Spleen (tissue), 11 donors: ENCODE results near the gene ARHGEF7. TPM values are rescaled to one million over a fixed set of nuclear protein-coding genes. Genes with fewer than 3 reads are reported as not detected.

Experiments used
- DNase-seq: peaks from one replicate; pipeline ENCODE4 v3.0.0-alpha.2; 2020
- H3K27ac ChIP-seq, 8 donors: fragments of 200-600 bp; sonication (generic) in 7 of 8; 1 replicate in 4 of 8; 2 replicates in 4 of 8; pipeline versions ENCODE4 v1.5.0 to v1.8.0; 2016 to 2021; ENCODE audit warnings: inconsistent platforms in 4 of 8, mild to moderate bottlenecking in 4 of 8, moderate library complexity in 1 of 8
- H3K27me3 ChIP-seq, 7 donors: fragments of 200-600 bp; sonication (generic) in 6 of 7; replicated peaks in 1 of 7; 1 replicate in 4 of 7; 2 replicates in 3 of 7; pipeline versions ENCODE4 v1.5.0 to v1.8.0; 2016 to 2021; ENCODE audit warnings: inconsistent platforms in 3 of 7, mild to moderate bottlenecking in 1 of 7
- H3K36me3 ChIP-seq, 6 donors: fragments of 200-600 bp; sonication (generic) in 5 of 6; 1 replicate in 4 of 6; 2 replicates in 2 of 6; pipeline versions ENCODE4 v1.5.0 to v1.8.0; 2016 to 2021; ENCODE audit warnings: inconsistent platforms in 2 of 6
- H3K4me1 ChIP-seq, 6 donors: fragments of 200-600 bp; sonication (generic) in 5 of 6; 1 replicate in 3 of 6; 2 replicates in 3 of 6; pipeline versions ENCODE4 v1.5.0 to v1.8.0; 2016 to 2021; ENCODE audit warnings: inconsistent platforms in 3 of 6
- H3K4me3 ChIP-seq, 8 donors: fragments of 200-600 bp; sonication (generic) in 7 of 8; 1 replicate in 4 of 8; 2 replicates in 4 of 8; pipeline versions ENCODE4 v1.5.0 to v1.8.0; 2016 to 2021; ENCODE audit warnings: inconsistent platforms in 4 of 8, mild to moderate bottlenecking in 4 of 8, moderate library complexity in 2 of 8
- H3K9me3 ChIP-seq, 8 donors: fragments of 200-600 bp; sonication (generic) in 7 of 8; 1 replicate in 4 of 8; 2 replicates in 4 of 8; pipeline versions ENCODE4 v1.5.0 to v1.8.0; 2016 to 2021; ENCODE audit warnings: inconsistent platforms in 4 of 8
- CTCF ChIP-seq, 11 experiments: fragments of 200-600 bp in 7 of 11; fragments of 450-650 bp in 4 of 11; sonication (generic) in 4 of 11; IDR thresholded peaks in 8 of 11; conservative IDR thresholded peaks in 3 of 11; 1 replicate in 7 of 11; 2 replicates in 4 of 11; pipeline versions ENCODE4 v1.4.0 to v1.8.0; 2016 to 2021; ENCODE audit warnings: antibody characterized with exemption in 11 of 11, inconsistent platforms in 4 of 11, mild to moderate bottlenecking in 1 of 11
- POLR2A ChIP-seq, 3 donors: fragments of 450-650 bp; IDR thresholded peaks; one replicate each; pipeline ENCODE4 v1.5.1; 2017; ENCODE audit warnings: antibody characterized with exemption in 3 of 3, mild to moderate bottlenecking in 1 of 3
- POLR2AphosphoS5 ChIP-seq, 3 donors: sonication (generic); formaldehyde crosslinking; IDR thresholded peaks; one replicate each; pipeline ENCODE4 v1.5.1; 2017; ENCODE audit warnings: antibody characterized with exemption in 3 of 3
- WGBS, 5 donors: extraction: QIAGEN DNeasy Blood & Tissue Kit in 3 of 5; methylation state at CpG; one replicate each; pipeline versions ENCODE4 v1.1.5 to v1.1.7; 2013 to 2018; 5-methylcytosine and 5-hydroxymethylcytosine counted together
- intact Hi-C: fragments of 100-400 bp; cut with DNase I; formaldehyde crosslinking; loops from one replicate; pipeline ENCODE4 v1.15.0; 2023; ENCODE audit warnings: low total_unique reads
- polyA plus RNA-seq, 3 donors: library from polyadenylated mRNA; stranded (reverse); fragments of 200-250 nt; gene quantifications; one replicate each; pipeline ENCODE4 v1.2.1, GENCODE V29; 2013
- total RNA-seq, 7 donors: library from RNA; depleted of rRNA in 3 of 7; stranded (reverse); fragments of >200 nt in 3 of 7; fragmentation: NEBNext Ultra II Directional in 4 of 7; extraction: Animal tissue kit (Norgen Biotek cat#: 25700) in 4 of 7; gene quantifications; one replicate each; pipeline versions ENCODE4 v1.1.0 to v1.2.1, GENCODE V29; 2016 to 2021
- donor health status: healthy with polysubstance abuse.
- donor health status: DM: no; HTN: no; CAD: no; lungs with moderate emphysema.
- donor health status: DM: no; HTN: no; CAD: no.
- donor health status: Bipolar disorder and iron deficiency.
- donor health status: healthy.
- donor health status: DM: no; HTN: no; CAD: no.
- donor health status: DM: yes; HTN: yes; CAD: no.

ARHGEF7 gene
- total and polyA plus RNA-seq, 10 donors: 18.0 to 192 (median 114) TPM

GRCh38 chr13:111210544-111211469 lies 95.7 kb downstream of the ARHGEF7 start:
- TF ChIP-seq POLR2AphosphoS5 (IDR thresholded peaks at IDR 0.05): peak in 1 of 3 donors; percentile 35
- no peak for TF ChIP-seq CTCF (IDR thresholded peaks at IDR 0.05 in 8 of 11, conservative IDR thresholded peaks at IDR 0.05 in 3 of 11)
- DNase-seq: no peak
- Histone ChIP-seq H3K4me1 (peaks cover 25 to 98% (median 78%) of the 10 kb centered on the region in 6 donors), H3K27ac (peak overlapping the region in 6 of 8 donors; percentile 9 to 51 (median 43)), H3K4me3 (no peak overlapping the region), H3K9me3 (no peaks in the 10 kb centered on the region), H3K36me3 (peaks cover 0 to 49% (median 3%) of the 10 kb centered on the region in 6 donors), H3K27me3 (no peaks in the 10 kb centered on the region)
- 72 to 77% (median 75%) methylated on average over 15 of the region's 15 CpGs for WGBS, 5 donors
- intact Hi-C loops: no loop called here

GRCh38 chr13:111211789-111212516 lies 96.8 kb downstream of the ARHGEF7 start:
- no peak for DNase-seq
- Histone ChIP-seq H3K4me3 (no peak overlapping the region), H3K36me3 (peaks cover 0 to 39% (median 0%) of the 10 kb centered on the region in 6 donors), H3K9me3 (no peaks in the 10 kb centered on the region), H3K27ac (peak overlapping the region in 3 of 8 donors; percentile 5 to 16 (median 14)), H3K4me1 (peaks cover 25 to 100% (median 84%) of the 10 kb centered on the region in 6 donors), H3K27me3 (no peaks in the 10 kb centered on the region)
- no peak for TF ChIP-seq CTCF (IDR thresholded peaks at IDR 0.05 in 8 of 11, conservative IDR thresholded peaks at IDR 0.05 in 3 of 11)
- TF ChIP-seq POLR2AphosphoS5 (IDR thresholded peaks at IDR 0.05): no peak
- no peak for TF ChIP-seq POLR2A (IDR thresholded peaks at IDR 0.05)
- 80 to 90% (median 87%) methylated on average over 13 of the region's 13 CpGs for WGBS, 5 donors
- intact Hi-C loops: no loop called here

GRCh38 chr13:111212517-111212873 lies 97.4 kb downstream of the ARHGEF7 start:
- intact Hi-C loops: no loop called here
- Histone ChIP-seq H3K27me3 (no peaks in the 10 kb centered on the region), H3K9me3 (no peaks in the 10 kb centered on the region), H3K4me3 (no peak overlapping the region), H3K27ac (peak overlapping the region in 2 of 8 donors; percentile 5 to 14), H3K4me1 (peaks cover 30 to 100% (median 82%) of the 10 kb centered on the region in 6 donors), H3K36me3 (peaks cover 0 to 38% (median under 1%) of the 10 kb centered on the region in 6 donors)
- no peak for DNase-seq
- no peak for TF ChIP-seq CTCF (IDR thresholded peaks at IDR 0.05 in 8 of 11, conservative IDR thresholded peaks at IDR 0.05 in 3 of 11)
- no peak for TF ChIP-seq POLR2AphosphoS5 (IDR thresholded peaks at IDR 0.05)
- TF ChIP-seq POLR2A (IDR thresholded peaks at IDR 0.05): no peak
- WGBS, 5 donors: 79 to 89% (median 81%) methylated on average over 4 of the region's 4 CpGs
